ENCODE data around the gene ZNF440. TPM values are rescaled to one million over a fixed set of nuclear protein-coding genes. Genes with fewer than 3 reads are reported as not detected.
"Not testable (repeated sequence)": the region's sequence is repeated elsewhere in the genome, so short reads cannot be mapped to it uniquely, and the experiment has no call there.

ZNF440 gene
- total and polyA plus RNA-seq, 2 experiments from 2014 or later, result 5.7 to 15.5 TPM

GRCh38 chr19:11813703-11814028 is 407 bp upstream of the ZNF440 start:
- TF ChIP-seq CTCF (IDR thresholded peaks at IDR 0.05; ENCODE audit: low read depth, low read length), result no peak
- DNase-seq (ENCODE audit: low read depth in 1 of 2, low spot score in 1 of 2), result no peak
- no peaks in the 10 kb centered on the region for H3K9me3 ChIP-seq (ENCODE audit: low read depth)
- H3K4me1 ChIP-seq (ENCODE audit: low read depth), result no peaks in the 10 kb centered on the region
- H3K36me3 ChIP-seq, result no peaks in the 10 kb centered on the region
- no peaks in the 10 kb centered on the region for H3K27me3 ChIP-seq
- H3K4me3 ChIP-seq, result peak overlapping the region; percentile 65
- no peak overlapping the region for H3K27ac ChIP-seq

GRCh38 chr19:11814700-11815035 is 595 bp downstream of the ZNF440 start:
- Histone ChIP-seq H3K4me1 (ENCODE audit: low read depth) (no peaks in the 10 kb centered on the region), H3K36me3 (no peaks in the 10 kb centered on the region), H3K4me3 (peak overlapping the region; percentile 65), H3K27me3 (no peaks in the 10 kb centered on the region), H3K9me3 (ENCODE audit: low read depth) (no peaks in the 10 kb centered on the region), H3K27ac (peak overlapping the region; percentile 97)
- no peak for TF ChIP-seq CTCF (IDR thresholded peaks at IDR 0.05; ENCODE audit: low read depth, low read length)
- peak; percentile 30 to 53 for DNase-seq (ENCODE audit: low read depth in 1 of 2, low spot score in 1 of 2)

- TF ChIP-seq CTCF (IDR thresholded peaks at IDR 0.05; ENCODE audit: low read depth, low read length), result no peak
- Histone ChIP-seq H3K4me3 (no peak overlapping the region), H3K27me3 (no peaks in the 10 kb centered on the region), H3K27ac (no peak overlapping the region), H3K9me3 (ENCODE audit: low read depth) (no peaks in the 10 kb centered on the region), H3K36me3 (no peaks in the 10 kb centered on the region), H3K4me1 (ENCODE audit: low read depth) (no peaks in the 10 kb centered on the region)
- peak in 1 of 2 donors; percentile 54 for DNase-seq (ENCODE audit: low read depth in 1 of 2, low spot score in 1 of 2)
These were observed 7.5 kb downstream of the ZNF440 start for GRCh38 chr19:11821474-11822109.

GRCh38 chr19:11828957-11829876 is 15.1 kb downstream of the ZNF440 start:
- DNase-seq (ENCODE audit: low read depth in 1 of 2, low spot score in 1 of 2); H3K4me1 ChIP-seq (ENCODE audit: low read depth); H3K9me3 ChIP-seq (ENCODE audit: low read depth); H3K4me3 ChIP-seq; H3K27me3 ChIP-seq; H3K27ac ChIP-seq: not testable (repeated sequence)
- H3K36me3 ChIP-seq, result peaks cover 29% of the 10 kb centered on the region

GRCh38 chr19:11832253-11832912 is 18.3 kb downstream of the ZNF440 start:
- no peak for DNase-seq (ENCODE audit: low read depth in 1 of 2, low spot score in 1 of 2)
- TF ChIP-seq CTCF (IDR thresholded peaks at IDR 0.05; ENCODE audit: low read depth, low read length), result no peak
- H3K27me3 ChIP-seq, result no peaks in the 10 kb centered on the region
- no peaks in the 10 kb centered on the region for H3K4me1 ChIP-seq (ENCODE audit: low read depth)
- H3K36me3 ChIP-seq, result peaks cover 29% of the 10 kb centered on the region
- no peak overlapping the region for H3K4me3 ChIP-seq
- no peak overlapping the region for H3K27ac ChIP-seq
- H3K9me3 ChIP-seq (ENCODE audit: low read depth), result peaks cover 6% of the 10 kb centered on the region

- Histone ChIP-seq H3K27ac (no peak overlapping the region), H3K36me3 (peaks cover 29% of the 10 kb centered on the region), H3K9me3 (ENCODE audit: low read depth) (peaks cover 6% of the 10 kb centered on the region), H3K4me3 (no peak overlapping the region), H3K27me3 (no peaks in the 10 kb centered on the region), H3K4me1 (ENCODE audit: low read depth) (no peaks in the 10 kb centered on the region)
- DNase-seq (ENCODE audit: low read depth in 1 of 2, low spot score in 1 of 2), result no peak
- TF ChIP-seq CTCF (IDR thresholded peaks at IDR 0.05; ENCODE audit: low read depth, low read length), result no peak
These were observed 19.5 kb downstream of the ZNF440 start for GRCh38 chr19:11833541-11833940.

- H3K27ac ChIP-seq; H3K4me3 ChIP-seq; H3K27me3 ChIP-seq; H3K9me3 ChIP-seq (ENCODE audit: low read depth); H3K4me1 ChIP-seq (ENCODE audit: low read depth): not testable (repeated sequence)
- H3K36me3 ChIP-seq, result peaks cover 29% of the 10 kb centered on the region
- DNase-seq (ENCODE audit: low read depth in 1 of 2, low spot score in 1 of 2), result peak in 1 of 2 donors; percentile 7
These were observed 21.6 kb downstream of the ZNF440 start for GRCh38 chr19:11835626-11836066.

Data from cardiac muscle cell (in vitro differentiated cells and primary cell).